SW480 (cell line): Measurements from ENCODE around the gene ACKR1.

Source experiments
- DNase-seq: peaks from one replicate; pipeline ENCODE4 v3.0.0-alpha.2; 2016; ENCODE audit warnings: low spot score

Gene ACKR1

DNA sequence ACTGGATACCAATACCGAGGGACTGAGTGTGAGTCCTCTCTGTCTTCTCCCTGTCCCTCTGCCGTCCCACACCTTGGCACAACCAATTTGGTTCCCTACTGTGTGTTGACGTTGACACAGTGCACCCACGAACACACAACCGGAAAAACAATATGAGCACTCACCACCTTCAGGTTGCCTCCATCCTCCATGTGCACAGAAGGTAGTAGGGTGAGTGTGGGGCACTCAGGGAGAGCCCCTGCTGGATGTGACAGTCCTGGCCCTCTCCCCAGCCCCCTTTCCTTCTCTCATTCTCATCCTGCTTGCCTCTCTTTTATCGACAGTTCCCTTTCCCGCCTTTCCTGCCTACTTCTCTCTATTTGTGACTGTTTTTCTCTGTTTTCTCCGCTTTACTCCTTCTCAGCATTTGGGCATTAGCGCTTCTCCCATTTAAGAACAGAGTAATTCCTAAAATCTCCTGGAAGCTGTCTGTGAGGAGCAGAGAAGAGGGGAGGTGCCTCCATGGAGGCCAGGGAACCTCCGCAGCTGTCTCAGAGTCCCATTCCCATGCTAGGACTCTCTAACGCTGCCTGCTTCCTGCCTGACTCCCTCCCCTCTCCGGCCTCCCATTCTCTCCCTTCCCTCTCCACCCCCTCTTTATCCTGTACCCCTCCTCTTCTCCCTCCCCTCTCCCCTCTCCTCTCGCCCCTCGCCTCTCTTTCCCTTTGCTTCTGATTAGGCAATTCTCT is 16.9 kb upstream of the ACKR1 start:
- DNase-seq = no peak

DNA sequence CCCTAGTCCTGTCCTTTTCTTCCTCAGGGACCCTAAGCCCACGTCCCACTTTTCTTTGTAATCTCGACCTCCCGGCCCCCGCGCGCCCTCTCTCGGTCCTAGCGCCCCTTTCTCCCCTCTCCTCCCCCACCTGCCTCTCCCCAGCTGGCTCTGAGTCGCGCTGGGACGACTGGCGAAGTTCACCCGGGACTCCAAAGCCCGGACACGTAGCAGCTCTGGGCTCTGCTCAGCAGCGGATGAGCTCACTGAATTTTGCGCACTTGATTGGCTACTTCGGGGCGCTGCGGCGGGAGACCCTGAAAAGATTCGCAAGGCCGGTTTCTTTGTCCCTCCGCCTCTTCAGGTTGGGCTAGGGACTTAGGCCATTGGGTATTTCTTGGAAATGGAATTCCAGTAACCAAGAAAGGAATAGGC is 16.3 kb upstream of the ACKR1 start:
- no peak for DNase-seq

DNA sequence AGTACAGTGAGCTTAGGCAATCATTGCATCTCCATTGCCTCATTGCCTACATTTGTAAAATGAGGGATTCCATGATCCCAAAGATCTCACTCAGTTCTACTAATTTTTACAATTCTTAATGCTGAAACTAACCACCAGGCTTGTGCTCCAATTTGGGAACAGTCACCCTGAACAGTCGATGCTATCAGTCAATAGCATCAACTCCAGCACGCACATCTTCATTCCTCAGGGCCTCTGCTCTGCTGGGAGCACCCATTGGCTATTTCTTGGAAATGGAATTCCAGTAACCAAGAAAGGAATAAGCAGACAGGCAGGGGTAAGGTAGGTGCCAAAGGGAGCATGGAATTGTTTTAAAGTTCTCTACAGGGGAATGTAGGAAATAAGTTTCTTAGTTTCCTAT is 14.2 kb upstream of the ACKR1 start:
- no peak for DNase-seq

DNA sequence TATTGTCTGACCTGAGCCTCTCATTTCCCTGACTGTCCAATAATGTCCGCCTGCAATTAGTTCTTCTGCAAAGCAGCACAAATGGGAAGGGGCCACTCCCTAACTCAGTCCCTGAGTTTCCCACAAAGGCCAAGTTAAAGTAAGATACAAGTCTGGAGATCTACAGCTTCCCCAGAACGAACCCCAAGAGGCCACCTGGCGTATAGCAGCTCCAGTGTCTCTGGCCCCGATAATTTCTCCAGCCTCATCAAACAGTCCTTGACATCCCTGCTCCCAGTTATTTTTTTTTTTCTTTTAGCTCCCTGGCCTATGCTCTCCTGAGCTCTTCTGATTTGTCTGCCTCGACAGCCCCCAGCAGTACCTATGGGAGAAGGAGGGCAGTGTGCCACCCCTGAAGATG is 8.1 kb upstream of the ACKR1 start:
- DNase-seq = no peak

DNA sequence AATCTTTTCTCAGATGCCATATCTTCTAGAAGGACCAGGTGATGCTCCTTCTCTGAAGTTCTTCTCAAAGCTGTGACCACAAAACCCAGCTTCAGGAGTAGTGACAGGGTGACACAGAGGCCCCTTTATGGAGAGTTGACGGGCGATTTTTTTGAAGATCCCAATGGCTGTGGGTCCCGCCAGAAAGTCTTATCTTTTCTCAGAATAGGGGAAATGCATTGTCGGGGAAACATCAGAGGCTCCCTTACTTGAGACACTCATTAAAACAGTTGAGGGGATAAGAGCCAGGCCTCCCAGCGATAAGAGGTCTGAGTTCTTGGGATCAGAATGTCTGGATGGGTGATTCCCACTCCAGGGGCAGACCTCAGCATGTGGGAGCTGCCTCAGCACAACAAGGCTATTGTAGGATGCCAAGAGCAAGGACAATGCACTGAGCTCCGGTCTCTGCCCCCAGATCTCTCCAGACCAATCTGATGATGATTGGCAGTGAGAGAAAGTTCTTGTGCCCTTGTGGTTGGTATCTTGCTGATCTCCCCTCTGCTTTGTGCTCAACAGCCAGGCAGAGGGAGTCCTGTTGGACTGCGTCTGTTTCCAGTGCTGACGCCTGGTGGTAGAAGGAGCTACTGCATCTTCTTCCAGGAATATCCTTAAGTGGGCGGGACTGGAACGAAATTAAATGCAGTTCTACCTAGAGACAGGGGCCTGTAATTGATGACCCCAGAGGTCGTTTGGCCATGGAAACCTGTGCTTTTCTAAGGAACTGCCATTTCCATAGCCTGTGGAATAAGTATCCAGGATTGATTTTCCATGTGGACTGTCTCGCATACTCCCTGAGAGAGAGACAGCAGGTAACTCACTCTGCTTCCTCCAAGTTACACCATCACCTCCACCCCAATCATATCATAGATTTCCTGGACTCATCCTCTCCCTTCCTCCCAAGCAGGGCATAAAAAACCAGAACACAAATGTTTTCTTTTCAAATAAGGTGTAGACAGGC is 6.8 kb upstream of the ACKR1 start:
- DNase-seq = peak; percentile 49

DNA sequence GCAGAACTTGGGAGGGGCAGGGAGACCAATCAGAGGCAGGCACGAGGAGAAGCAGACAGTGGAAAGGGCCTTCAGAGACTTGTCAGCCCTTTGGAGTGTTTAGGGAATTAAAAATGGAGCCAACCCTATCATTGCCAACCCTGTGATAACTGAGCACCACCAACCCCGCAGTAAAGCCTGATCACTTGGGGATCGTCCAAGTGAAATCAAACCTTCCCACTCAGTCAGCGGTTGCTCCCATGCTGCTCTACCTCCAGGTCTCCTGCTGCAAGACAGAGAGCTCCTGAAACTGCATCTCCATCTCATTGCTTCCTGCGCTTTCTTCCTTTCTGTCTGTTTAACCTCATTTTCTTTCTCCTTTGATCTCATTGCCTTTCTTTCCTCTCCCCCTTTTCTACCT is 4.8 kb upstream of the ACKR1 start:
- no peak for DNase-seq

DNA sequence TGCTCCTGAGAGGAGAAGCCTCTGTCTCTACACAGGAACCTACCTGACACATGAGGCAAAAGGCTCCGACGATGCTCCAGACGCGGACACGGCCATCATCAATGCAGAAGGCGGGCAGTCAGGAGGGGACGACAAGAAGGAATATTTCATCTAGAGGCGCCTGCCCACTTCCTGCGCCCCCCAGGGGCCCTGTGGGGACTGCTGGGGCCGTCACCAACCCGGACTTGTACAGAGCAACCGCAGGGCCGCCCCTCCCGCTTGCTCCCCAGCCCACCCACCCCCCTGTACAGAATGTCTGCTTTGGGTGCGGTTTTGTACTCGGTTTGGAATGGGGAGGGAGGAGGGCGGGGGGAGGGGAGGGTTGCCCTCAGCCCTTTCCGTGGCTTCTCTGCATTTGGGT is 3.9 kb upstream of the ACKR1 start:
- no peak for DNase-seq

DNA sequence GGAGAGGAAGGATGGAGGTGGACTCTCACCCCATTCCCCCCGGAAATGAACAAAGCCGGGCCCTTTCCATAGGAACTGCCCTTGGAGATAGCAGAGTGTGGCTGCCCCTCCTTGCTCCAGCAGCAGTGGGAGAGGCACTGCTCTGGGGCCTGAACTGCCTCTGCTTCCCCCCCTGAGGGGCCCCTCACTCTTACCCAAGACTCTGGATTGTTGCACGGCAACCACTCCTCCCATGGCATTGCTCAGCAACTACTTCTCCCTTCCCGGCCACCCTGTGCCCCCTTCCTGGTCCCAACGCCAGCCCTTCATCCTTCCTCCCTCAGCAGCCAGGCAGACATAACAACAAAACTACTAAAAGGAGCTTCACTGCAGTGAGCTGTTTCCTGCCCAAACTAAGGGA is 3.0 kb upstream of the ACKR1 start:
- no peak for DNase-seq

DNA sequence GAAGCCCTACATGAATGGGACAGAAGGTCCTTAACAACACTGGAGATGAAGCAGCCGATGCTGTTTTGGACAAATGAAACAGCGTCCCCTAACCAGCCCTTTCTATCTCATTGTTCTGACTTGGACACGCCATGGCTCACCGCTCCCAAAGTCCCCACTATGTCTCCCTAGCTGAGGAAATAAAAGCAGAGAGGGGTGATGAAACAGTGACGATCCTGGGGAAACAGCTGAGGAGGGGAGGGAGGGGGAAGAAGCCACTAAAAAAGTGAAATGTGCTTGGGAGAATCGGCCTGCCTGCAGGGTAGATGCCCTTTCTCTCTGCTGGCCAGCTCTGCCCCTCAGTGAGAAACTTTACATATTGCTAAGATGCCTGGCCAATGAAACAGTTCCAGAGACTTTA is 1.1 kb upstream of the ACKR1 start:
- DNase-seq = no peak

DNA sequence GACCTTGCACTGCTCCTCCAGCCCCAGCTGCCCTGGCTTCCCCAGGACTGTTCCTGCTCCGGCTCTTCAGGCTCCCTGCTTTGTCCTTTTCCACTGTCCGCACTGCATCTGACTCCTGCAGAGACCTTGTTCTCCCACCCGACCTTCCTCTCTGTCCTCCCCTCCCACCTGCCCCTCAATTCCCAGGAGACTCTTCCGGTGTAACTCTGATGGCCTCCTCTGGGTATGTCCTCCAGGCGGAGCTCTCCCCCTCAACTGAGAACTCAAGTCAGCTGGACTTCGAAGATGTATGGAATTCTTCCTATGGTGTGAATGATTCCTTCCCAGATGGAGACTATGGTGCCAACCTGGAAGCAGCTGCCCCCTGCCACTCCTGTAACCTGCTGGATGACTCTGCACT is 550 bp downstream of the ACKR1 start:
- no peak for DNase-seq

DNA sequence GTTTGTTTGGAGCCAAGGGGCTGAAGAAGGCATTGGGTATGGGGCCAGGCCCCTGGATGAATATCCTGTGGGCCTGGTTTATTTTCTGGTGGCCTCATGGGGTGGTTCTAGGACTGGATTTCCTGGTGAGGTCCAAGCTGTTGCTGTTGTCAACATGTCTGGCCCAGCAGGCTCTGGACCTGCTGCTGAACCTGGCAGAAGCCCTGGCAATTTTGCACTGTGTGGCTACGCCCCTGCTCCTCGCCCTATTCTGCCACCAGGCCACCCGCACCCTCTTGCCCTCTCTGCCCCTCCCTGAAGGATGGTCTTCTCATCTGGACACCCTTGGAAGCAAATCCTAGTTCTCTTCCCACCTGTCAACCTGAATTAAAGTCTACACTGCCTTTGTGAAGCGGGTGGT is 1.4 kb downstream of the ACKR1 start:
- no peak for DNase-seq

DNA sequence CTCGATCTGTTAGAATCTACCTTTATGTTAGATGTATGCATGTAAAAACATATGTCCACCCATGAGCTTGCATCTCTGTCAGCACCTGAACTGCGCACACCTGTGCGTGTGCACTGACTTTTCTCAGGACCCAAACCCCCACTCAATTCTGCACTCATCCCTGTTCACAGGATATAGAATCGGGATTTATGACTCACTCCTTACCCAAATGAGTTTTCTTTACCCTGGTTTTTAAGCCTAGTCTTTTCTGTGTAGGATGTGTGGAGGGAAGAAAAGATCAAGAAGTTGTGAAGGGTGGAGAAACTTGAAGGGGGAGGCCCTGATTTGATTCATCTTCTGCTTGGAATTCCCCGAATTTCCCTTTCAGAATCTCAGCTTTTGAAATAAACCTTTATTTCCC is 2.4 kb downstream of the ACKR1 start:
- no peak for DNase-seq

DNA sequence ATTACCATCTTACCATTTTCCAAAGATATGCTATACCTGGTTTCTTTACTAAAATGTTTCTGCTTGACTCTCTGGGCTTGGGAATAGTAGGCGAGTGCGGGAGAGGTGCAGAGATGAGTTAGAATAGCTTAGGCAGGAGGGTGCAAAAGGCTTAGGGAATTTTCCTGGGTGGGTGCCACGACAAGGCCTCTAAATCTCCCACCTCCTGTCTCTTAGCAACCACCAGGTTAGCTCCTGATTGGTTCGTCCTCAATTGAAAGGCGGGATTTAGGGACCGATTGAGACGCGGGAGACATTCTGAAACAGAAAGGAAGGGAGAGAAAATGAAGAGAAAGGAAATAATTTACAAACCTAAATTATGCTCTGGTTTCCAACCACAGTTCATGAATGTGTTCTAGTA is 3.1 kb downstream of the ACKR1 start:
- no peak for DNase-seq

DNA sequence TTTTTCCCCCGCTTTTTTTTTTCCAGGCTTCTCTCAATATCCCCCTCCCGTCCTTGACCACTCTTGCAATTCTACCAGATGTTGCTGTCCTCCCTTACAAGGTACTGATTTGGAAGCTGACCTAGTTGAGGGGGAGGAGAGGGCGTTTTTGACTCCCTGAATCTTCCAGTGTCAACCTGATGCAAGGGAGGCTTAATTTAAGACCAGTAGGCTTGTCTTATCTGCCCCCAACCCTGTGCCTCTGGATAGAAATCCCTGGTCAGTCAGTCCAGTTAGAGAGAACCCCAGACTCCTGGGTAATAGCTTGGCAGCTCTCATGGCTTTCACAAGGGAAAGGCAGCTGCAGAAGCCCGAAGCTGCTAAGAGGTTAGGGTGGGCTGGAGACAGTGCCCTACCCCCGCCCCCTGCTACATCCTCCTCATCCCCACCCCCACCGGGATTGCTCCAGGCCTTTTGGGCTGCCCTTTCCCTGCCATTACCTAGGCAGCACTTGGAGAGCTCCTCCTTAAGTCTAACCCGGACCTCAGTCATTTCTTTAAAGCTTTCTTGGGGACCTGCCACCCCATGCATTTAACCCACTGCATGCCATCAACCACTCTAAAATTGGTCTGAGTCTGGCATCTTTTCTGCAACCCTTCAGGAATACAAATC is 3.6 kb downstream of the ACKR1 start:
- no peak for DNase-seq

DNA sequence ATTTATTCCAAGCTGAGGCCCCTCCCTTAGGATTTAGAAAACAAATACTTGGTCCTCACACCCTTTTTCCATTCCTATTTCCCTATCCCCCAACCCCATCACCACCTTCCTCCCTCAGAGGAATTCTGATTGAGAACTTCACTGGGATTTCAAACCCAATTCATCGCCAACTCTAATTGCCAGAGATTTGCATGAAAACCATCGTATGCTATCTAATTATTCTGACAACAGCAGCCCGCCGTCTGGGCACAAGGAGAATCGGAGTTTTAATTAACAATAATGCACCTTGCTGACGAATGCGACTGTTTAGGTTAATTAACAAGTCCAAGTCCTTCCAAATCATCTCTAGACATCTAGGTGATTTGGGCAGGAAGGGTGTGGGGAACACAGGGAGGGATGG is 4.4 kb downstream of the ACKR1 start:
- DNase-seq = no peak

DNA sequence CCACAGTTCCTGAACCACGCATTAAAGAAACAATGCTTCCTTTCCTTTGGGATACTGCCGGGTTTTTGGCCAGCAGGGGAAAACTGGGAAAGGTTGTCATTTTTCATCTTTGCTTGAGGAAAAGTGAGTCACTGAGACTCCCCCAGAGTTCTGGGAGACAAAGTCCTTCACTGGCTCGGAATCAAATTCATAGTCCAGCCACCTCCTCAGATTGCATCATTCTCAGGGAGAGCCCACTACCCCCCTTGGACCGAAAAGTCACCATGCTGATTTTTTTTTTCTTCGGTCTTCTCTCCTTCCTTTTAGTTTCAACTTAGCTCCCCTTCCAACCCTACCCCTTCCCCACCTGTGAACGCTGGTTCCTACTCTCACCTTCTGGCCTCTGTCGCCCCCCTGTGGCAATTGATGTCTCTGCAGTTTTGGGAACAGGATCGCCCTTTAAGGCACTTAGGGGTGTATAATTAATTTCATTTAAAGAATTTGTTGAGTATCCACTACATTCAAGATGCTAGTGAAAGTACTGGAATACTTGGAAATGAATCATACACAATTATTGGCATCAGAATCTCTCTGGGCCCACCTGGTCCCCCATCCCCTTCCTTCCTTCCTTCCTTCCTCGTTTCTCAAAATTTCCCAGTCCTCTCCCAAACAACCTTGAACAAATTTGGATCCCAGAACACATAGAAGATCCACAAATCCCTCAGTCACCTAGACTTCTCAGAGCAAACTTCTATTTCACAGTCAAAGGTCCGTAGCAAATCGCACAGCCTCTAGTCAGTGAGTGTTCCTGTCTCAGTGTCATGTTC is 6.9 kb downstream of the ACKR1 start:
- peak; percentile 33 for DNase-seq

DNA sequence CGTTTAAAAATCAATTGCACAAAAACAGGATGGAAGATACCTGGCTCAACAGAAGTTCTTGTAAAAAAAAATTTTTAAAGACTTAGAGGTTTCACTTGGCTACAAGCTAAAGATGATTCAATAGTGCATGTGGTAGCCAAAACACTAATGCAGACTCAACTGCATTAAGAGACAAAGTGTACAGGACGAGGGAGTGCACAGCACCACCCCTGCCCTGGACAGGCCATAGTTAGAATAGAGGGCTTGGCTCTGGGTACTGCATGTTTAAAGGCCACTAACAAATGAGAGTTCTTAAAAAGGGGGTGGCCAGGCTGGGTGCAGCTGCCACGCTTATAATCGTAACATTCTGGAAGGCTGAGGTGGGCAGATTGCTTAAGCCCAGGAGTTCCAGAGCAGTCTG is 7.9 kb downstream of the ACKR1 start:
- no peak for DNase-seq

DNA sequence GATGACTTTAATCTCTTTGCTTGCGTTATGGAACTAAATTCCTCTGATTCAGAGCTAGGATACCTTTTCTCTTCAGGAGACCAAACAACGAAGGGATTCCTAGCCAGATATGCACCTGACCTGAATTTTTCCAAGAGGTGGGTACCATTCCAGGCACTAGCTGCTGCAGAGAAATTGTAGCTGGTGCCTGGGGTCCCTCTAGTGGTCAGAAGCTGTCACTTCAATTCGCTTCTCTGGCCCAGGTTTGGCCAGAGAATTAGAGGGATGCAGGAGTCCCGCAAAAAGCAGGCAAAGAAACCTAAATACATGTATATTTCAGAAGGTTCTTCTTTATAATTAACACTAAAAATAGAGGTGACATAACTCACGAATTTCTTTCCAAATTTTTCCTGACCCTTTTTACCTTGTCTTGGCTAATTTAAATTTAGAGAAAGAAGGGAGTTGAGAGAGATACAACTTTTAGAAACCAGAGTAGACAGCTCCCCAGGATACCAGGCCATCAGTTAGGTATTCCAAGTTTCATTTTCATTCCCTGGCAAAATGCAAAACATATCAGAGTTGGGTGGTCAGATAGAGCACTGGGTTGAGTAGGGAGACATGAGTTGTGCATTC is 9.6 kb downstream of the ACKR1 start:
- DNase-seq = peak; percentile 39

DNA sequence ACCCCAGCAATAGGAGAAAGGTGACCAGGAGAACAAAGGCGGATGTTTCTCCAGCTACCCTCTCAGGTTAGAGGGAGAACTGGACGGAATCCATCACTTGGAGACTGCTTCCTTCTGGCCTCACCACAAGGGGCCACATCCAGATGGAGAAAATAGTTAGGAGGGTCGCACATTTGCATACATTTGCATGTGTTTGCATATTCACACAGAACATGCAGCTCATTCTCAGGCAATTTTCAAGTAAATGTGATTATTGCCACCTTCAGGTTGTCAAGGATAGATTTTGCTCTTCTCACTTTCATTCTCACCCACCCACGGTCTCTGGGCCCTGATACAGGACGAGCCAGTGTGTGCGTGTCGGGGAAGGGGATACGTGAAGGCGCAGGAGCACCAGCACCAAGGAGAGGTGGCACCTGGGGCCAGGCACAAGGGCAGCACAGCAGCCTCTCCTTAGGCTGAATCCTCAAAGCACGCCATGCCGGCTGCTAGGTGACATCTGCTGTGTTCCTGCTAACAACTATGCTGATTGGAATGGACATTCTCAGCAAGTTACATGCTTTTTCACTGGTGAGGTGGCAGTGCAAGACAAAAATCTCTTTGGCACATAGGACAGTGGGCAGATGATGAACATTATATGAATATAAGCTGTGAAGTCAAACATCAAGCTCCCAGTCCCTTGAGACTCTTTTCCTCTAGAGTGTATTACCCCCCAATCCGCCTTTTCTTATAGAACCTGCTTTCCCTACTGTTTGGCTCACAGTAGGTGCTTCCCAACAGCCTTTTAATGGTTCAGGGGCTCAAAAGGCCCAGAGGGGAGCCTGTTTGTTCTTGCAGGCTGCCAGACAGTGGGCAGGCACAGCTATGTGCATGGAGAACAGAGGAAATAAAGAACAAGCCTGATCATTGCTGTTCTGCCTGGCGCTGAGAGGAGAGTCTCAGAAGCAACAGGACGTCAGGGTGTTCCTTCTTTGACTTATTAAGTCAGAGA is 14.3 kb downstream of the ACKR1 start:
- no peak for DNase-seq
